Astrocyte of the hippocampus (primary cell): ENCODE data around the gene GINS3.
A peak's percentile ranks its signal among the peaks of the same experiment; 100 is the strongest.

Source experiments
- DNase-seq: peaks from one replicate; pipeline ENCODE4 v3.0.0; 2011; ENCODE audit warnings: low read depth, low spot score

The GINS3 gene

GRCh38 chr16:58392215-58393137 lies at the start of gene GINS3:
Gene GINS3 (plus strand): TSS chr16:58392471. CDS start chr16:58392602, 131 bp downstream.
- DNase-seq: peak; percentile 94

GRCh38 chr16:58343562-58343961 lies 48.7 kb upstream of the GINS3 start:
- no peak for DNase-seq

- DNase-seq: no peak
Measured at GRCh38 chr16:58345574-58346354, 46.5 kb upstream of the GINS3 start.

- DNase-seq: no peak
Measured at GRCh38 chr16:58346831-58347371, 45.4 kb upstream of the GINS3 start.

- DNase-seq: peak; percentile 2
Measured at GRCh38 chr16:58348986-58349385, 43.3 kb upstream of the GINS3 start.

GRCh38 chr16:58352690-58353089 lies 39.6 kb upstream of the GINS3 start:
- no peak for DNase-seq

GRCh38 chr16:58360041-58360634 lies 32.1 kb upstream of the GINS3 start:
- no peak for DNase-seq

- DNase-seq: no peak
Measured at GRCh38 chr16:58361726-58362125, 30.5 kb upstream of the GINS3 start.

GRCh38 chr16:58363746-58364393 lies 28.4 kb upstream of the GINS3 start:
- no peak for DNase-seq

GRCh38 chr16:58365623-58366022 lies 26.6 kb upstream of the GINS3 start:
- DNase-seq: no peak

- DNase-seq: peak; percentile 44
Measured at GRCh38 chr16:58366247-58367031, 25.8 kb upstream of the GINS3 start.

GRCh38 chr16:58367252-58367651 lies 25.0 kb upstream of the GINS3 start:
- DNase-seq: no peak

GRCh38 chr16:58371841-58372240 lies 20.4 kb upstream of the GINS3 start:
- no peak for DNase-seq

- no peak for DNase-seq
Measured at GRCh38 chr16:58375386-58375785, 16.9 kb upstream of the GINS3 start.

- DNase-seq: peak; percentile 8
Measured at GRCh38 chr16:58377932-58378331, 14.3 kb upstream of the GINS3 start.

GRCh38 chr16:58378401-58378800 lies 13.9 kb upstream of the GINS3 start:
- no peak for DNase-seq

- no peak for DNase-seq
Measured at GRCh38 chr16:58379736-58380135, 12.5 kb upstream of the GINS3 start.

- no peak for DNase-seq
Measured at GRCh38 chr16:58381661-58382060, 10.6 kb upstream of the GINS3 start.

- no peak for DNase-seq
Measured at GRCh38 chr16:58384437-58385055, 7.7 kb upstream of the GINS3 start.

GRCh38 chr16:58385218-58385773 lies 7.0 kb upstream of the GINS3 start:
- no peak for DNase-seq
